GM12864 (cell line): Measurements from ENCODE around the gene SNRNP25.

Experiments used
- DNase-seq: peaks from one replicate; pipeline ENCODE4 v3.0.0-alpha.2; 2011; ENCODE audit warnings: low read depth
- H3K4me3 ChIP-seq: 2 replicates; pipeline ENCODE4 v1.5.1; 2011; ENCODE audit warnings: mild to moderate bottlenecking, low read depth, low read length, control low read depth
- TF ChIP-seq, protein P1 (sequence below): IDR thresholded peaks from 2 replicates; pipeline ENCODE4 v1.5.1; 2011; ENCODE audit warnings: low read depth, mild to moderate bottlenecking, moderate library complexity, low read length, control low read depth, inconsistent platforms; ENCODE audit errors: missing control alignments

Gene SNRNP25

DNA sequence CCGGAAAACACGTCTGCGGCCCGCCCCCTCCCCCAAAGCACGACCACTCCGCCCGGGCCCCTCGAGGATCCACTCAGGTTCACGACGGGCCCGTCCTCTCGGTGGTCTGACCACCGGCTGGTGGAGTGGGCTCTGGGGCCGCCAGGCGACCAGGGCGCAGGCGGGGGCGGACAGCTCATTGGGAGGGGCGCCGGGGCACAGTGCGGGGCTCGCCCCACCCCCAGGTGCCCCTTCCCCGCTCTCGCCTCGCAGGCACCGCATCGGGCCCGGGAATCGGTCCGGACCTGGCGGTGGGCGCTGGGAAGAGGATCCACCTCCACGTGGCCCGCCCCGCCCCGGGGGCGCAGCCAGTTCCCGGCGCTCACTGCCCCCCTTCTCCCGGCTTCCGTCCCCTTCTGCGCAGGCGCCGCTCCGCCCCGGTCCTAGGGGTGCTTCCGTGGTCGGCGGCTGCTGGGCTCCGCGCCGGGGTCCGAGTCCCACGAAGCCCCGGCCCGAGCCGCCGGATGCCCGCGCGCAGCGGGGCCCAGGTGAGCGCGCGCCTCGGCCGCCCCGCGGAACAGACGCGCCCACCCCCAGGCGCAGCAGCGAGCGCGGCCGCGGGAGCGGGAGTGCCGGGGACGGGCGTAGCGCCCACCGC, 24.3 kb downstream of the SNRNP25 start, which contains the start of gene MPG:
TSS of gene MPG (plus strand) at position 419 of the 637 bp plus-strand sequence. CDS start at position 504, 85 bp downstream.
- H3K4me3 ChIP-seq: peak within 1 kb of the TSS; percentile 99
- TF ChIP-seq, protein P1, sequence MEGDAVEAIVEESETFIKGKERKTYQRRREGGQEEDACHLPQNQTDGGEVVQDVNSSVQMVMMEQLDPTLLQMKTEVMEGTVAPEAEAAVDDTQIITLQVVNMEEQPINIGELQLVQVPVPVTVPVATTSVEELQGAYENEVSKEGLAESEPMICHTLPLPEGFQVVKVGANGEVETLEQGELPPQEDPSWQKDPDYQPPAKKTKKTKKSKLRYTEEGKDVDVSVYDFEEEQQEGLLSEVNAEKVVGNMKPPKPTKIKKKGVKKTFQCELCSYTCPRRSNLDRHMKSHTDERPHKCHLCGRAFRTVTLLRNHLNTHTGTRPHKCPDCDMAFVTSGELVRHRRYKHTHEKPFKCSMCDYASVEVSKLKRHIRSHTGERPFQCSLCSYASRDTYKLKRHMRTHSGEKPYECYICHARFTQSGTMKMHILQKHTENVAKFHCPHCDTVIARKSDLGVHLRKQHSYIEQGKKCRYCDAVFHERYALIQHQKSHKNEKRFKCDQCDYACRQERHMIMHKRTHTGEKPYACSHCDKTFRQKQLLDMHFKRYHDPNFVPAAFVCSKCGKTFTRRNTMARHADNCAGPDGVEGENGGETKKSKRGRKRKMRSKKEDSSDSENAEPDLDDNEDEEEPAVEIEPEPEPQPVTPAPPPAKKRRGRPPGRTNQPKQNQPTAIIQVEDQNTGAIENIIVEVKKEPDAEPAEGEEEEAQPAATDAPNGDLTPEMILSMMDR: no peak
- no peak for DNase-seq

DNA sequence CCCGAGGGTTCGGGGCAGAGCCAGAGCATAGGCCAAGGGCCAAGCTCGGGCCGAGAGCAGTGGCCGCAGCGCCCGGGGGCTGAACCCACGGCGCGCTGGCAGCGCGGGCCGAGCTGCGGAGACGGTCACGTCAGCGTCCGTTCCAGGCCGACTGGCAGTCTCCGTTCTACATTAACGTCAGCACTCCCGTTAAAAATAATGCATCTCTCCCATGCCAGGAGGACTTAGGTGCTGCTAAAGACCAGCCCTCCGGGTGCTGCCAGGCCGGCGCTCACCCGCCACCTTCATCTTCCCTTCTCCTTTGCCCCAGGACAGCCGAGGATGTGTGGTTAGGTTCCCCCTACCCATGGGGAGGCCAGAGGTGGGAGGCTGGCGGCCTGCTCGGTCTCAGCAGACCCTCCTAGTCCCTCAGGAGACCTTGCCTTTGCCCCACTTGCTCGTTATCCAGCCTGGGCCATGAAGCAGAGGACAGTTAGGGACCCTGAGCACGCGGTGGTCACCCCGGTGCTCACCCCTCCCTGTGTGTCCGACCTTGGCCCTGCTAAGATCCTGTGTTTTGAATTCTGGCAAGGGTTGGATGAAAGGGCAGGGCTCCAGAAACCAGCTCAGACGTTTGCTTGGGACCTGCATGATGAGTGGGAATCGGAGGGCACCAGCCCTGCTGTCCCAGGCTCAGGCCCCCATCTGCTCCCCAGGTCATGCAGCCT, 25.0 kb downstream of the SNRNP25 start:
- DNase-seq: no peak

DNA sequence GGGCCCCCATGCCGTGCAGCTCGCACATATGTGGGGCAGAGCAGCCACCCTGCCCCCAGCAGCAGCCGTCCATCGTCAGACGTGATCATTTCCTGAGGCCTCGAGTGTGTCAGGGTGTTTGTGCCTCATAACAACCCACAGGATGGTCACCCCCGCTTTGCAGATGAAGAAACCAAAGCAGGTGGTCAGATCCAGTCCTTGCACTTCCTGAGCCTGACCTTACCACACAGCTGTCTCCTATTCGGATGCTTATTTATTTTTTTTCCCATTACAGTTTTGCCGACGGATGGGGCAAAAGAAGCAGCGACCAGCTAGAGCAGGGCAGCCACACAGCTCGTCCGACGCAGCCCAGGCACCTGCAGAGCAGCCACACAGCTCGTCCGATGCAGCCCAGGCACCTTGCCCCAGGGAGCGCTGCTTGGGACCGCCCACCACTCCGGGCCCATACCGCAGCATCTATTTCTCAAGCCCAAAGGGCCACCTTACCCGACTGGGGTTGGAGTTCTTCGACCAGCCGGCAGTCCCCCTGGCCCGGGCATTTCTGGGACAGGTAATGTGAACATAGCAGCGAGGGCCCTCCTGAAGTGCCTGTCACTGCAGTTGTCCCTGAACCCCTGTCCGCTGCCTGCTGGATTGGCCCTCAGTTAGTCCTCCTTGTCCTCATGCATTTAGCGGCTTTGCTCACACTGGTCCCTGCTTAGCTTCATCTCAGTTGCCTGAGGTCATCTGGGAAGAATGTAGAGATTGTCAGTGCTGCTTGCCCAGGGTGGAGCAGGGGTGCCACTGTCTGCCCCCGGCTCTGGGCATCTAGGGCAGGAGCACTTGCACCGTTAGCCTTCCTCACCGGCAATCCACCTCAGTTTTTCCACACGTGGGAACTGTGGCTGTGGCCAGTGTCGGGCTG, 25.8 kb downstream of the SNRNP25 start:
- H3K4me3 ChIP-seq: peak overlapping the region; percentile 99
- TF ChIP-seq, protein P1: no peak
- DNase-seq: no peak

More for the DNA sequence above, 25.0 kb downstream of the SNRNP25 start:
- peak overlapping the region; percentile 99 for H3K4me3 ChIP-seq
- TF ChIP-seq, protein P1: no peak

DNA sequence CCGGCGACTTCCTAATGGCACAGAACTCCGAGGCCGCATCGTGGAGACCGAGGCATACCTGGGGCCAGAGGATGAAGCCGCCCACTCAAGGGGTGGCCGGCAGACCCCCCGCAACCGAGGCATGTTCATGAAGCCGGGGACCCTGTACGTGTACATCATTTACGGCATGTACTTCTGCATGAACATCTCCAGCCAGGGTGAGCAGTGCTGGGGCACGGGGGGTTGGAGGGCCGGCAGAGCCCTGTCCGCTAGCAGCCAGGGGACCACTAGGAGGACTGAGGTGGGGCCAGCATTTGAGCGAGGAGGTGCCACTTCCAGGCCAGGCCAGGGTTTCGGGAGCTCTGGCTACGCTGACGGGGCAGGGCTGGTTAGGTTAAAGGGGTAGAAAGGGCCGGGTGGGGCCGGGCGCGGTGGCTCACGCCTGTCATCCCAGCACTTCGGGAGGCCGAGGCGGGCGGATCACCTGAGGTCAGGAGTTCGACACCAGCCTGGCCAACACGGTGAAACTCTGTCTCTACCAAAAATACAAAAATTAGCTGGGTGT, 29.5 kb downstream of the SNRNP25 start:
- DNase-seq: no peak
- TF ChIP-seq, protein P1: no peak
- H3K4me3 ChIP-seq: no peak overlapping the region

DNA sequence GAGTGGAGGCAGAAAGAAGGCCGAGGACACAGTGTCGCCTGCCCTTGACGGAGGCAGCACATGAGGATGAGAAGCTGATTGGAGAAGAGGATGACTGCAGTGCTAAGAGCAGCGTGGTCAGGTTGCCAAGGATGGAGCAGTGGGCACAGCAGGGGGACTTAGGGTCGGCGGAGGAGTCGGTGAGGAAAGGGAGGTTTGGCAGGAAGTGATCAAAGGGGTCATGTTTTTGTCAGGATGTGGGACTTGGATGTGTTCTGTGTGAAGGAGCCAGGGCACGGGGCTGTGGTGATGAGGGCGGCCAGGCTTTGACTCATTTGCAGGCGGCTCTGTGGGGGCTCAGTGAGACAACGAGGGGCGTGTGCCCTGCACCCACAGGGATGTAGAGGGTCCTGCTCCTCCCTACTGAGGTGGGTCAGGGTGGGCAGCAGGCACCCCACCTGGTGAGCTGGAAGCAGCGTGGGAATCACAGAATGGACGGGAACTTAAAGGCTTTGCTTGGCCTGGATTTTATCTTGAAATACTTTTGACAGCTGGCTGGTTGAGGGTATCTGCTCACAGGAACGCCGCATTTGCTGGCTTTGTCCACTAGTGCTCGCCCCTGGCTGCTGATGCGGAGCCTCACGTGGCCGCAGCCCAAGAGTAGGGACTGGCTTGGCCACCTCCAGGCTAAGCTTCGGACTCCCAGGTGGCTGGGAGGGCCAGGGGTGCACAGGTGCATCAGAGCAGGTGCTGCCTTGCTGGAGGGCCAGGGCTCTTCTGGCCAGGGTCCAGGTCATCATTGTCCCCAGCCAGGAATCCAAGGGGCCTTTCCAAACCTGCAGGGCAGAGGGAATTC, 30.4 kb downstream of the SNRNP25 start:
- no peak overlapping the region for H3K4me3 ChIP-seq
- no peak for DNase-seq
- TF ChIP-seq, protein P1: no peak
